C4-2B (cell line): ENCODE measurements around the gene SHBG.
"Not testable (repeated sequence)": the region's sequence is repeated elsewhere in the genome, so short reads cannot be mapped to it uniquely, and the experiment has no call there.

Experiments used
- H3K27ac ChIP-seq: fragments of 450-650 bp; 2 replicates; pipeline ENCODE4 v1.5.1; 2017
- CTCF ChIP-seq: fragments of 450-650 bp; conservative IDR thresholded peaks from 2 replicates; pipeline ENCODE4 v1.5.1; 2017; ENCODE audit warnings: mild to moderate bottlenecking
- ZFX ChIP-seq: fragments of 450-650 bp; IDR thresholded peaks from 2 replicates; pipeline ENCODE4 v1.6.1; 2017

SHBG gene

GRCh38 chr17:7592422-7593021, 37.4 kb upstream of the SHBG start:
- TF ChIP-seq ZFX (no peak), CTCF (no peak)
- H3K27ac ChIP-seq = no peak overlapping the region

GRCh38 chr17:7593296-7593695, 36.6 kb upstream of the SHBG start:
- TF ChIP-seq ZFX = no peak
- no peak for TF ChIP-seq CTCF
- no peak overlapping the region for H3K27ac ChIP-seq

DNA sequence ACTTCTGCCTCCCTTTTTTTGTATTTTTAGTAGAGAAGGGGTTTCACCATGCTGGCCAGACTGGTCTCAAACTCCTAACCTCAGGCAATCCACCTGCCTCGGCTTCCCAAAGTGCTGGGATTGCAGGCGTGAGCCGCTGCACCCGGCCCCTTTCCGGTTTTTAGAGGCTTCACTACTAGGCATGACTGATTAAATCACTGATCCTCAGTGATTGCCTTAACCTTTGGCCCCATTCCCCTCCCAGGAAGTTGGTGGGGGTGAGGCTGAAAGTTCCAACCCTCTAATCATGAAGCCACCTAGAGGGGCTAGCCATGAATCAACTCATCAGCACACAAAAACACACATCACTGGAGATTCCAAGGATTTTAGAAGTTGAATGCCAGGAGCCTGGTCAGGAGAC, 32.4 kb upstream of the SHBG start:
- H3K27ac ChIP-seq = not testable (repeated sequence)

DNA sequence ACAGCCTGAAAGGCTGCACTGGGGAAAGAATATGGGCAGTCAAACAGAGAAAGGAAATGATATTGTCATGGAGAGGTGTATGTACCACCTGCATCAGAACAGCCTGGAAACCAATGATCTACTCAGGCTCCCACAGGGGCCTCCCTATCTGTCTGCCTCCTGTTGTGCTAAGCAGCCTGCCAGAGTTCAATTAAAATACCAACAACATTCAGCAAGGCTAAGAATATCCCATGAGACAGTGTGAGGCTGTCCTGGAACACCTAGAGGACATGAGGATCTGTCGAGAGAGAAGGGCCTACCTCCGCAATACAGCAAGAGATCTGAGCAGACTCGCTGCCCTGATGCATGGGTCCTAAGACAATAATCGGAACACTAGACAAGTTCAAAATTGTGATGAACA, 23.7 kb upstream of the SHBG start:
- no peak for TF ChIP-seq CTCF
- no peak for TF ChIP-seq ZFX

GRCh38 chr17:7610641-7611040, 19.3 kb upstream of the SHBG start:
- TF ChIP-seq ZFX = no peak
- TF ChIP-seq CTCF = no peak
- H3K27ac ChIP-seq = no peak overlapping the region

More for the DNA sequence above, 23.7 kb upstream of the SHBG start:
- H3K27ac ChIP-seq = no peak overlapping the region

DNA sequence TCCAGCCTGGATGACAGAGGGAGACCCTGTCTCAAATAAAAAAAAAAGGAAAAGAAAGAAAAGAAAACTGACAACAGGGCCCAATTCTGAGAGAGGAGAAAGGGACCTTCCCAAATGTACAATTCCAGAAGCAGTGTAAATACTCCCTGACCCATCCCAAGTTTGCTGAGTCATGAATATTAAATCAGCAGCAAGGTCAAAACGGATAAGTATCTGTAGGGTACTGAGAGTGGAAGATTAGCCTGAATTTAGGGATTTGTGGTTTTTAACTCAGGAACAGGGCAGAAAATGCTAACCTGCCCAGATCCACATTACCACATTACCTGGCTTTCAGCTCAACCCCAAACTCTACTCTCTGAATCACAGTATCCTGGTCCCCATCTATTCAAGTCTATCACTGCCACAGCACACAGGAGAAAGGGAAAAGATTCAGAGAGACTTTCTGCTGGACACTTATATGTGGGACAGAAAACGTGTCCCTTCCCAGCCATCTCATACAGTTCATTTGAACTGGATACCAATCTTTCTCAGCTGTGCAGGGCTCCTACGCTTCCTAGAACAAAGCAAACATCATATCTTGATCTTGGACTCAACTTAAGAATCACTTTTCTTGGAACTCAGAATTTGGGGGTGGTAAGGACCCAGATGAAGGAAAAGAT, 18.2 kb upstream of the SHBG start:
- H3K27ac ChIP-seq = peak overlapping the region; percentile 13

GRCh38 chr17:7612294-7612640, 17.7 kb upstream of the SHBG start:
- H3K27ac ChIP-seq = peak overlapping the region; percentile 97

More for the DNA sequence above, 18.2 kb upstream of the SHBG start:
- TF ChIP-seq ZFX = no peak
- TF ChIP-seq CTCF = no peak

More at GRCh38 chr17:7612294-7612640, 17.7 kb upstream of the SHBG start:
- no peak for TF ChIP-seq CTCF
- no peak for TF ChIP-seq ZFX
